Activated naive CD4-positive, alpha-beta T cell treated with anti-CD3 and anti-CD28 coated beads, Interleukin-2, amount 50 U/mL, for 72 hours (primary cell): ENCODE measurements around the gene TECPR2. TPM values are rescaled to one million over a fixed set of nuclear protein-coding genes. Genes with fewer than 3 reads are reported as not detected.
"Not testable (repeated sequence)": the region's sequence is repeated elsewhere in the genome, so short reads cannot be mapped to it uniquely, and the experiment has no call there.

ENCODE experiments used
- ATAC-seq, 2 donors: fragments of 150-1000 bp; cut with Tn5 transposase; 2 replicates each; pipeline ENCODE4 v1.10.0; 2021; ENCODE audit warnings: mild to moderate bottlenecking in 2 of 2, moderate library complexity in 2 of 2
- DNase-seq, 2 donors: peaks; one replicate each; pipeline ENCODE4 v3.0.0; 2021 to 2022; ENCODE audit warnings: low spot score in 2 of 2
- H3K27ac Mint-ChIP-seq, 2 donors: one replicate each; pipeline ENCODE4 v1.8.0; 2022; ENCODE audit warnings: mild to moderate bottlenecking in 2 of 2, mixed read lengths in 2 of 2
- H3K36me3 Mint-ChIP-seq, 2 donors: one replicate each; pipeline ENCODE4 v1.8.0; 2022; ENCODE audit warnings: mixed read lengths in 2 of 2
- H3K9me3 Mint-ChIP-seq, 2 donors: one replicate each; pipeline ENCODE4 v1.8.0; 2022; ENCODE audit warnings: mixed read lengths in 2 of 2
- total RNA-seq, 2 donors: library from RNA; stranded (reverse); gene quantifications; one replicate each; pipeline ENCODE4 v1.2.3, GENCODE V29; 2022

Gene TECPR2
- total RNA-seq, 2 donors from 2014 or later: 1.4 to 8.4 TPM

- no peaks in the 10 kb centered on the region for H3K9me3 Mint-ChIP-seq
- peak in 1 of 2 donors; percentile 56 for DNase-seq
- peak in 1 of 2 donors; percentile 18 for ATAC-seq
- peak overlapping the region; percentile 55 to 59 for H3K27ac Mint-ChIP-seq
- peaks cover 0 to 6% of the 10 kb centered on the region in 2 donors for H3K36me3 Mint-ChIP-seq
Observed at GRCh38 chr14:102510616-102511520, 148.1 kb downstream of the TECPR2 start.

- Mint-ChIP-seq H3K9me3 (no peaks in the 10 kb centered on the region), H3K27ac (no peak overlapping the region), H3K36me3 (peaks cover 0 to 6% of the 10 kb centered on the region in 2 donors)
- ATAC-seq (no peak), DNase-seq (no peak)
Observed at GRCh38 chr14:102511538-102511937, 148.8 kb downstream of the TECPR2 start.

- H3K27ac Mint-ChIP-seq: no peak overlapping the region
- ATAC-seq: no peak
- no peak for DNase-seq
- peaks cover 0 to 5% of the 10 kb centered on the region in 2 donors for H3K36me3 Mint-ChIP-seq
- H3K9me3 Mint-ChIP-seq: no peaks in the 10 kb centered on the region
Observed at GRCh38 chr14:102512793-102513300, 150.1 kb downstream of the TECPR2 start.

- ATAC-seq (no peak), DNase-seq (no peak)
- Mint-ChIP-seq H3K9me3 (no peaks in the 10 kb centered on the region), H3K36me3 (no peaks in the 10 kb centered on the region), H3K27ac (no peak overlapping the region)
Observed at GRCh38 chr14:102513899-102514772, 151.4 kb downstream of the TECPR2 start.

- no peak overlapping the region for H3K27ac Mint-ChIP-seq
- no peak for DNase-seq
- no peak for ATAC-seq
- no peaks in the 10 kb centered on the region for H3K9me3 Mint-ChIP-seq
- no peaks in the 10 kb centered on the region for H3K36me3 Mint-ChIP-seq
Observed at GRCh38 chr14:102514987-102515733, 152.4 kb downstream of the TECPR2 start.

GRCh38 chr14:102516531-102517391 is 154.0 kb downstream of the TECPR2 start:
- ATAC-seq: peak; percentile 80 to 95
- DNase-seq: peak; percentile 80 to 85
- H3K9me3 Mint-ChIP-seq: no peaks in the 10 kb centered on the region
- no peaks in the 10 kb centered on the region for H3K36me3 Mint-ChIP-seq
- peak overlapping the region in 1 of 2 donors; percentile 18 for H3K27ac Mint-ChIP-seq

- Mint-ChIP-seq H3K9me3 (no peaks in the 10 kb centered on the region), H3K36me3 (no peaks in the 10 kb centered on the region), H3K27ac (no peak overlapping the region)
- no peak for DNase-seq
- ATAC-seq: peak in 1 of 2 donors; percentile 7
Observed at GRCh38 chr14:102517392-102518062, 154.8 kb downstream of the TECPR2 start.

GRCh38 chr14:102518063-102518648 is 155.4 kb downstream of the TECPR2 start:
- ATAC-seq: no peak
- Mint-ChIP-seq H3K36me3 (no peaks in the 10 kb centered on the region), H3K27ac (no peak overlapping the region), H3K9me3 (no peaks in the 10 kb centered on the region)
- no peak for DNase-seq

- H3K36me3 Mint-ChIP-seq, ATAC-seq, DNase-seq, H3K9me3 Mint-ChIP-seq, H3K27ac Mint-ChIP-seq: not testable (repeated sequence)
Observed at GRCh38 chr14:102519709-102520108, 157.0 kb downstream of the TECPR2 start.

- no peaks in the 10 kb centered on the region for H3K9me3 Mint-ChIP-seq
- H3K27ac Mint-ChIP-seq: peak overlapping the region; percentile 51 to 77
- ATAC-seq (no peak), DNase-seq (no peak)
- no peaks in the 10 kb centered on the region for H3K36me3 Mint-ChIP-seq
Observed at GRCh38 chr14:102523200-102523568, 160.4 kb downstream of the TECPR2 start.

GRCh38 chr14:102523569-102524450 is 161.1 kb downstream of the TECPR2 start:
- Mint-ChIP-seq H3K36me3 (no peaks in the 10 kb centered on the region), H3K27ac (peak overlapping the region in 1 of 2 donors; percentile 77), H3K9me3 (no peaks in the 10 kb centered on the region)
- ATAC-seq: peak; percentile 0 to 1
- DNase-seq: no peak

- DNase-seq (peak; percentile 94 to 100), ATAC-seq (peak; percentile 95 to 99)
- Mint-ChIP-seq H3K9me3 (no peaks in the 10 kb centered on the region), H3K27ac (peak overlapping the region; percentile 77 to 84), H3K36me3 (no peaks in the 10 kb centered on the region)
Observed at GRCh38 chr14:102524451-102525218, 161.9 kb downstream of the TECPR2 start.

- DNase-seq: no peak
- H3K36me3 Mint-ChIP-seq: no peaks in the 10 kb centered on the region
- peak overlapping the region; percentile 77 to 84 for H3K27ac Mint-ChIP-seq
- H3K9me3 Mint-ChIP-seq: no peaks in the 10 kb centered on the region
- ATAC-seq: peak; percentile 22 to 31
Observed at GRCh38 chr14:102525219-102525928, 162.6 kb downstream of the TECPR2 start.
